Eye (tissue), 1 donor: ENCODE results near the gene PRR5.
"Not testable (repeated sequence)": the region's sequence is repeated elsewhere in the genome, so short reads cannot be mapped to it uniquely, and the experiment has no call there.

ENCODE experiments used
- DNase-seq: peaks from one replicate; pipeline ENCODE4 v3.0.0-alpha.2; 2015

The PRR5 gene

GRCh38 chr22:44736581-44737405 is 34.8 kb downstream of the PRR5 start:
- DNase-seq: no peak

GRCh38 chr22:44737406-44738346 is 35.7 kb downstream of the PRR5 start:
- DNase-seq: no peak

GRCh38 chr22:44738347-44738715 is 36.3 kb downstream of the PRR5 start:
- DNase-seq: no peak

- no peak for DNase-seq
These were observed 37.0 kb downstream of the PRR5 start for GRCh38 chr22:44739024-44739423.

- not testable (repeated sequence) for DNase-seq
These were observed 37.7 kb downstream of the PRR5 start for GRCh38 chr22:44739666-44740065.

GRCh38 chr22:44740307-44740706 is 38.3 kb downstream of the PRR5 start:
- DNase-seq: no peak

GRCh38 chr22:44741929-44742328 is 39.9 kb downstream of the PRR5 start:
- no peak for DNase-seq

- DNase-seq: no peak
These were observed 41.2 kb downstream of the PRR5 start for GRCh38 chr22:44743247-44743646.

- no peak for DNase-seq
These were observed 41.8 kb downstream of the PRR5 start for GRCh38 chr22:44743804-44744211.

- no peak for DNase-seq
These were observed 44.1 kb downstream of the PRR5 start for GRCh38 chr22:44745853-44746789.

GRCh38 chr22:44747784-44748127 is 45.8 kb downstream of the PRR5 start:
- DNase-seq: not testable (repeated sequence)

- no peak for DNase-seq
These were observed 46.5 kb downstream of the PRR5 start for GRCh38 chr22:44748524-44748923.

- DNase-seq: no peak
These were observed 48.5 kb downstream of the PRR5 start for GRCh38 chr22:44750481-44750880.

- peak; percentile 26 for DNase-seq
These were observed 50.5 kb downstream of the PRR5 start, which contains the start of gene ARHGAP8 for GRCh38 chr22:44752285-44753188. TSS of gene ARHGAP8 (plus strand) at chr22:44752575. CDS start at chr22:44786528, 33,953 bp downstream.

- peak; percentile 87 for DNase-seq
These were observed 51.4 kb downstream of the PRR5 start for GRCh38 chr22:44753189-44754042.

- no peak for DNase-seq
These were observed 53.0 kb downstream of the PRR5 start for GRCh38 chr22:44754998-44755397.

GRCh38 chr22:44755417-44755816 is 53.4 kb downstream of the PRR5 start:
- DNase-seq: peak; percentile 4

- DNase-seq: peak; percentile 13
These were observed 54.0 kb downstream of the PRR5 start for GRCh38 chr22:44755956-44756361.

GRCh38 chr22:44758344-44758973 is 56.5 kb downstream of the PRR5 start:
- DNase-seq: peak; percentile 71

GRCh38 chr22:44759001-44759400 is 57.0 kb downstream of the PRR5 start:
- no peak for DNase-seq
